Colonic mucosa (tissue), 4 donors: ENCODE data around the gene CEP170B. TPM values are rescaled to one million over a fixed set of nuclear protein-coding genes. Genes with fewer than 3 reads are reported as not detected.

Experiments used
- DNase-seq: peaks from one replicate; pipeline ENCODE4 v3.0.0-alpha.2; 2020
- H3K27ac ChIP-seq: fragments of 200-600 bp; one replicate; pipeline ENCODE4 v1.8.0; 2021
- H3K27me3 ChIP-seq: fragments of 200-600 bp; one replicate; pipeline ENCODE4 v1.8.0; 2021
- H3K36me3 ChIP-seq: fragments of 200-600 bp; one replicate; pipeline ENCODE4 v1.8.0; 2021
- H3K4me1 ChIP-seq: fragments of 200-600 bp; one replicate; pipeline ENCODE4 v1.8.0; 2021; ENCODE audit warnings: mild to moderate bottlenecking
- H3K4me3 ChIP-seq: fragments of 200-600 bp; one replicate; pipeline ENCODE4 v1.8.0; 2021
- H3K9ac ChIP-seq, 2 donors: one replicate each; pipeline ENCODE4 v1.7.0; 2013; ENCODE audit warnings: control low read depth in 2 of 2, low read depth in 2 of 2, low read length in 2 of 2
- H3K9me3 ChIP-seq: fragments of 200-600 bp; one replicate; pipeline ENCODE4 v1.8.0; 2021
- CTCF ChIP-seq: fragments of 200-600 bp; IDR thresholded peaks from one replicate; pipeline ENCODE4 v1.8.0; 2022; ENCODE audit warnings: antibody characterized with exemption, mild to moderate bottlenecking
- intact Hi-C: fragments of 100-400 bp; cut with DNase I; formaldehyde crosslinking; loops from one replicate; pipeline ENCODE4 v1.14.1; 2022
- total RNA-seq, 2 donors: library from RNA; stranded (reverse); fragmentation: NEBNext Ultra II Directional in 1 of 2; extraction: Animal tissue kit (Norgen Biotek cat#: 25700) in 1 of 2; gene quantifications; one replicate each; pipeline ENCODE4 v1.2.1, GENCODE V29; 2021
- donor health status: healthy.
- donor health status: DM: no; HTN: no; CAD: no.
- donor health status: DM: no; HTN: no; CAD: no.

The CEP170B gene
- total RNA-seq, 2 donors from 2014 or later = 57.2 to 110 TPM

- Histone ChIP-seq H3K4me3 (no peak overlapping the region), H3K9ac (no peak overlapping the region), H3K27me3 (no peaks in the 10 kb centered on the region), H3K9me3 (no peaks in the 10 kb centered on the region), H3K36me3 (no peaks in the 10 kb centered on the region), H3K27ac (no peak overlapping the region), H3K4me1 (no peaks in the 10 kb centered on the region)
- peak; percentile 18 for DNase-seq
- intact Hi-C loops = loop anchor here (5.0 kb wide), 1 partner anchor 151 kb away; no protein-coding TSS in a partner anchor
- TF ChIP-seq CTCF = no peak
These were observed 31.0 kb downstream of the CEP170B start for GRCh38 chr14:104895786-104896661.

GRCh38 chr14:104897330-104898194 is 32.5 kb downstream of the CEP170B start:
- Histone ChIP-seq H3K4me3 (no peak overlapping the region), H3K9ac (no peak overlapping the region), H3K27ac (no peak overlapping the region), H3K9me3 (no peaks in the 10 kb centered on the region), H3K4me1 (no peaks in the 10 kb centered on the region), H3K27me3 (no peaks in the 10 kb centered on the region), H3K36me3 (no peaks in the 10 kb centered on the region)
- no peak for DNase-seq
- intact Hi-C loops = loop anchor here (5.0 kb wide), 1 partner anchor 150 kb away; no protein-coding TSS in a partner anchor
- no peak for TF ChIP-seq CTCF

- Histone ChIP-seq H3K36me3 (no peaks in the 10 kb centered on the region), H3K9ac (no peak overlapping the region), H3K27me3 (no peaks in the 10 kb centered on the region), H3K4me3 (no peak overlapping the region), H3K27ac (no peak overlapping the region), H3K4me1 (no peaks in the 10 kb centered on the region), H3K9me3 (no peaks in the 10 kb centered on the region)
- intact Hi-C loops = loop anchor here (5.0 kb wide), 1 partner anchor 149 kb away; no protein-coding TSS in a partner anchor
- no peak for DNase-seq
- TF ChIP-seq CTCF = no peak
These were observed 33.1 kb downstream of the CEP170B start for GRCh38 chr14:104898195-104898558.

- no peak for DNase-seq
- Histone ChIP-seq H3K36me3 (no peaks in the 10 kb centered on the region), H3K9ac (no peak overlapping the region), H3K27ac (no peak overlapping the region), H3K4me1 (no peaks in the 10 kb centered on the region), H3K9me3 (no peaks in the 10 kb centered on the region), H3K4me3 (no peak overlapping the region), H3K27me3 (no peaks in the 10 kb centered on the region)
- intact Hi-C loops = loop anchor here (5.0 kb wide), 1 partner anchor 148 kb away; no protein-coding TSS in a partner anchor
- TF ChIP-seq CTCF = no peak
These were observed 33.9 kb downstream of the CEP170B start for GRCh38 chr14:104898870-104899510.

GRCh38 chr14:104899781-104900180 is 34.7 kb downstream of the CEP170B start:
- no peak for DNase-seq
- no peak for TF ChIP-seq CTCF
- H3K27me3 ChIP-seq = no peaks in the 10 kb centered on the region
- no peaks in the 10 kb centered on the region for H3K4me1 ChIP-seq
- no peaks in the 10 kb centered on the region for H3K9me3 ChIP-seq
- H3K9ac ChIP-seq = no peak overlapping the region
- intact Hi-C loops = loop anchor here (5.0 kb wide), 1 partner anchor 148 kb away; no protein-coding TSS in a partner anchor
- no peak overlapping the region for H3K27ac ChIP-seq
- no peaks in the 10 kb centered on the region for H3K36me3 ChIP-seq
- no peak overlapping the region for H3K4me3 ChIP-seq
